Spleen (tissue), 11 donors: Measurements from ENCODE around the gene CHP2. TPM values are rescaled to one million over a fixed set of nuclear protein-coding genes. Genes with fewer than 3 reads are reported as not detected.

Experiments
- DNase-seq: peaks from one replicate; pipeline ENCODE4 v3.0.0-alpha.2; 2020
- H3K27ac ChIP-seq, 8 donors: fragments of 200-600 bp; sonication (generic) in 7 of 8; 1 replicate in 4 of 8; 2 replicates in 4 of 8; pipeline versions ENCODE4 v1.5.0 to v1.8.0; 2016 to 2021; ENCODE audit warnings: inconsistent platforms in 4 of 8, mild to moderate bottlenecking in 4 of 8, moderate library complexity in 1 of 8
- H3K27me3 ChIP-seq, 7 donors: fragments of 200-600 bp; sonication (generic) in 6 of 7; replicated peaks in 1 of 7; 1 replicate in 4 of 7; 2 replicates in 3 of 7; pipeline versions ENCODE4 v1.5.0 to v1.8.0; 2016 to 2021; ENCODE audit warnings: inconsistent platforms in 3 of 7, mild to moderate bottlenecking in 1 of 7
- H3K36me3 ChIP-seq, 6 donors: fragments of 200-600 bp; sonication (generic) in 5 of 6; 1 replicate in 4 of 6; 2 replicates in 2 of 6; pipeline versions ENCODE4 v1.5.0 to v1.8.0; 2016 to 2021; ENCODE audit warnings: inconsistent platforms in 2 of 6
- H3K4me1 ChIP-seq, 6 donors: fragments of 200-600 bp; sonication (generic) in 5 of 6; 1 replicate in 3 of 6; 2 replicates in 3 of 6; pipeline versions ENCODE4 v1.5.0 to v1.8.0; 2016 to 2021; ENCODE audit warnings: inconsistent platforms in 3 of 6
- H3K4me3 ChIP-seq, 8 donors: fragments of 200-600 bp; sonication (generic) in 7 of 8; 1 replicate in 4 of 8; 2 replicates in 4 of 8; pipeline versions ENCODE4 v1.5.0 to v1.8.0; 2016 to 2021; ENCODE audit warnings: inconsistent platforms in 4 of 8, mild to moderate bottlenecking in 4 of 8, moderate library complexity in 2 of 8
- H3K9me3 ChIP-seq, 8 donors: fragments of 200-600 bp; sonication (generic) in 7 of 8; 1 replicate in 4 of 8; 2 replicates in 4 of 8; pipeline versions ENCODE4 v1.5.0 to v1.8.0; 2016 to 2021; ENCODE audit warnings: inconsistent platforms in 4 of 8
- CTCF ChIP-seq, 11 experiments: fragments of 200-600 bp in 7 of 11; fragments of 450-650 bp in 4 of 11; sonication (generic) in 4 of 11; IDR thresholded peaks in 8 of 11; conservative IDR thresholded peaks in 3 of 11; 1 replicate in 7 of 11; 2 replicates in 4 of 11; pipeline versions ENCODE4 v1.4.0 to v1.8.0; 2016 to 2021; ENCODE audit warnings: antibody characterized with exemption in 11 of 11, inconsistent platforms in 4 of 11, mild to moderate bottlenecking in 1 of 11
- POLR2A ChIP-seq, 3 donors: fragments of 450-650 bp; IDR thresholded peaks; one replicate each; pipeline ENCODE4 v1.5.1; 2017; ENCODE audit warnings: antibody characterized with exemption in 3 of 3, mild to moderate bottlenecking in 1 of 3
- POLR2AphosphoS5 ChIP-seq, 3 donors: sonication (generic); formaldehyde crosslinking; IDR thresholded peaks; one replicate each; pipeline ENCODE4 v1.5.1; 2017; ENCODE audit warnings: antibody characterized with exemption in 3 of 3
- WGBS, 5 donors: extraction: QIAGEN DNeasy Blood & Tissue Kit in 3 of 5; methylation state at CpG; one replicate each; pipeline versions ENCODE4 v1.1.5 to v1.1.7; 2013 to 2018; 5-methylcytosine and 5-hydroxymethylcytosine counted together
- intact Hi-C: fragments of 100-400 bp; cut with DNase I; formaldehyde crosslinking; loops from one replicate; pipeline ENCODE4 v1.15.0; 2023; ENCODE audit warnings: low total_unique reads
- polyA plus RNA-seq, 3 donors: library from polyadenylated mRNA; stranded (reverse); fragments of 200-250 nt; gene quantifications; one replicate each; pipeline ENCODE4 v1.2.1, GENCODE V29; 2013
- total RNA-seq, 7 donors: library from RNA; depleted of rRNA in 3 of 7; stranded (reverse); fragments of >200 nt in 3 of 7; fragmentation: NEBNext Ultra II Directional in 4 of 7; extraction: Animal tissue kit (Norgen Biotek cat#: 25700) in 4 of 7; gene quantifications; one replicate each; pipeline versions ENCODE4 v1.1.0 to v1.2.1, GENCODE V29; 2016 to 2021
- donor health status: healthy with polysubstance abuse.
- donor health status: DM: no; HTN: no; CAD: no; lungs with moderate emphysema.
- donor health status: DM: no; HTN: no; CAD: no.
- donor health status: Bipolar disorder and iron deficiency.
- donor health status: healthy.
- donor health status: DM: no; HTN: no; CAD: no.
- donor health status: DM: yes; HTN: yes; CAD: no.

Gene CHP2
- total and polyA plus RNA-seq, 10 donors, result 0.06 TPM; not detected in 9

- Histone ChIP-seq H3K4me3 (no peak overlapping the region), H3K4me1 (peaks cover 0 to 14% (median 2%) of the 10 kb centered on the region in 6 donors), H3K36me3 (no peaks in the 10 kb centered on the region), H3K9me3 (no peaks in the 10 kb centered on the region), H3K27me3 (peaks cover 0 to 20% (median 0%) of the 10 kb centered on the region in 7 donors), H3K27ac (no peak overlapping the region)
- 25 to 53% (median 41%) methylated on average over 3 of the region's 3 CpGs for WGBS, 5 donors
- TF ChIP-seq POLR2A (IDR thresholded peaks at IDR 0.05), result no peak
- DNase-seq, result no peak
- intact Hi-C loops, result no loop called here
Measured at GRCh38 chr16:23788685-23789084, 33.9 kb downstream of the CHP2 start.

GRCh38 chr16:23795378-23795777 is 40.6 kb downstream of the CHP2 start:
- H3K36me3 ChIP-seq, result no peaks in the 10 kb centered on the region
- no peak overlapping the region for H3K27ac ChIP-seq
- H3K4me1 ChIP-seq, result no peaks in the 10 kb centered on the region
- H3K9me3 ChIP-seq, result no peaks in the 10 kb centered on the region
- H3K4me3 ChIP-seq, result no peak overlapping the region
- DNase-seq, result no peak
- no peak for TF ChIP-seq CTCF (IDR thresholded peaks at IDR 0.05 in 8 of 11, conservative IDR thresholded peaks at IDR 0.05 in 3 of 11)
- no peak for TF ChIP-seq POLR2A (IDR thresholded peaks at IDR 0.05)
- no peak for TF ChIP-seq POLR2AphosphoS5 (IDR thresholded peaks at IDR 0.05)
- H3K27me3 ChIP-seq, result peaks cover 0 to 9% (median 0%) of the 10 kb centered on the region in 7 donors
- intact Hi-C loops, result no loop called here
- 85 to 94% (median 88%) methylated on average over 6 of the region's 6 CpGs for WGBS, 5 donors

GRCh38 chr16:23796941-23797340 is 42.1 kb downstream of the CHP2 start:
- Histone ChIP-seq H3K4me1 (peaks cover 0 to 4% (median 0%) of the 10 kb centered on the region in 6 donors), H3K27ac (no peak overlapping the region), H3K27me3 (peaks cover 0 to 9% (median 0%) of the 10 kb centered on the region in 7 donors), H3K36me3 (no peaks in the 10 kb centered on the region), H3K9me3 (no peaks in the 10 kb centered on the region), H3K4me3 (no peak overlapping the region)
- 78 to 92% (median 80%) methylated on average over 2 of the region's 2 CpGs for WGBS, 5 donors
- intact Hi-C loops, result no loop called here
- TF ChIP-seq POLR2A (IDR thresholded peaks at IDR 0.05), result no peak
- no peak for TF ChIP-seq CTCF (IDR thresholded peaks at IDR 0.05 in 8 of 11, conservative IDR thresholded peaks at IDR 0.05 in 3 of 11)
- TF ChIP-seq POLR2AphosphoS5 (IDR thresholded peaks at IDR 0.05), result no peak
- no peak for DNase-seq

GRCh38 chr16:23801378-23801777 is 46.6 kb downstream of the CHP2 start:
- no peak overlapping the region for H3K4me3 ChIP-seq
- peaks cover 0 to 37% (median 17%) of the 10 kb centered on the region in 6 donors for H3K4me1 ChIP-seq
- TF ChIP-seq CTCF (IDR thresholded peaks at IDR 0.05 in 8 of 11, conservative IDR thresholded peaks at IDR 0.05 in 3 of 11) (peak; percentile 56 to 86 (median 76)), POLR2AphosphoS5 (IDR thresholded peaks at IDR 0.05) (peak in 1 of 3 donors; percentile 65), POLR2A (IDR thresholded peaks at IDR 0.05) (no peak)
- H3K27me3 ChIP-seq, result peaks cover 0 to 9% (median 0%) of the 10 kb centered on the region in 7 donors
- H3K9me3 ChIP-seq, result no peaks in the 10 kb centered on the region
- no peaks in the 10 kb centered on the region for H3K36me3 ChIP-seq
- WGBS, 5 donors, result 2 to 14% (median 10%) methylated on average over 4 to 5 of the region's 5 CpGs
- intact Hi-C loops, result loop anchor here (5.0 to 10.0 kb wide), 2 partner anchors 211 to 703 kb away; no protein-coding TSS in a partner anchor
- no peak overlapping the region for H3K27ac ChIP-seq
- DNase-seq, result peak; percentile 91
